ENCODE data around the gene ANTKMT.

The ANTKMT gene

DNA sequence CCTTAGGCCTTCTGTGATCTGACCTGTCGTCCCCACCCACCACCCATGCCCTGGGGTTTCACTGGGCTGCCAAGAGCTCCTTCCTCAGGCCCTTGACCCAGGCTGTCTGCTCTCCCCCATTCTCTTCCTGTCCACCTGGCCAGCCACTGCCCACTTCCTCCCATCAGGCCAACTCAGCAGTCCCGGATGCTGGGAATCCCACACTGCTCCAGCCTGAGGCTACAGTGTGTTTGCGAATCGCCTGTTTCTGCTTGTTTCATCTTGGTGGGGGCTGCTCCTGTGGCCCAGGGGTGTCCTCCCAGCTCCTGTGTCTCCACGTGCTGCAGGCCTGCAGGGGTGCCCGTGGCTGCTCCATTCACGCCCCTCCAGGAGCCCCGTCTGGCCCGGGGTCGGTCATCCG lies 6.9 kb upstream of the ANTKMT start:
- FAIRE-seq (no peak), DNase-seq (ENCODE audit: insufficient read length) (no peak)
- TF ChIP-seq TAF1 (IDR thresholded peaks at IDR 0.05; ENCODE audit: borderline replicate concordance, low read depth, low read length), result no peak
- TF ChIP-seq POLR2A (IDR thresholded peaks at IDR 0.05; ENCODE audit: low read depth, low read length), result no peak
- no peak for TF ChIP-seq POLR2AphosphoS5 (IDR thresholded peaks at IDR 0.05; ENCODE audit: low read depth, low read length)

GRCh38 chr16:714558-715476 lies 6.1 kb upstream of the ANTKMT start, which contains the start of gene METRN:
TSS of gene METRN (plus strand) at chr16:715118. CDS start at chr16:715290, 172 bp downstream.
- DNase-seq (ENCODE audit: insufficient read length) (peak; percentile 96), FAIRE-seq (peak; percentile 85)
- TF ChIP-seq POLR2A (IDR thresholded peaks at IDR 0.05; ENCODE audit: low read depth, low read length) (no peak), TAF1 (IDR thresholded peaks at IDR 0.05; ENCODE audit: borderline replicate concordance, low read depth, low read length) (no peak), POLR2AphosphoS5 (IDR thresholded peaks at IDR 0.05; ENCODE audit: low read depth, low read length) (no peak)

- DNase-seq (ENCODE audit: insufficient read length), result no peak
- FAIRE-seq, result no peak
- no peak for TF ChIP-seq TAF1 (IDR thresholded peaks at IDR 0.05; ENCODE audit: borderline replicate concordance, low read depth, low read length)
- TF ChIP-seq POLR2A (IDR thresholded peaks at IDR 0.05; ENCODE audit: low read depth, low read length), result no peak
Measured at GRCh38 chr16:715477-716199, 5.3 kb upstream of the ANTKMT start.

DNA sequence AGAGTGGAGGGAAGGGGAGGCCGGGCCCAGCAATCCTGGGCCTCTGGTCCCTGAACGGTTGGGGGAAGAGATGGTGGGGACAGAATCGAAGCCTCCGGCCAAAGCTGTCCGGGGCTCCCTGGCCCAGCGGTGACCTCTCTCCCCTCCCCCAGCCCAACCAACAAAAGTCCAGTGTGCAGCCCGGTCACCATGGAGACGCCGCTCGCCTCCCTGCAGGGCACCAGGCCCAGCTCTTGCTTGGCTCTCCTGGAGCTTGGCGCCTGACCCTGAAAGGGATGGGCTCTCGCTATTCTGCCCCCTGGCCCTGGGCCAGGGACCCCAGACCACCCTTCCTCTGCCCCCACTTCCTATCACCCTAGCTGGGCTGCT lies 4.8 kb upstream of the ANTKMT start:
- DNase-seq (ENCODE audit: insufficient read length) (no peak), FAIRE-seq (no peak)
- TF ChIP-seq POLR2A (IDR thresholded peaks at IDR 0.05; ENCODE audit: low read depth, low read length), result no peak
- TF ChIP-seq TAF1 (IDR thresholded peaks at IDR 0.05; ENCODE audit: borderline replicate concordance, low read depth, low read length), result no peak
- no peak for TF ChIP-seq POLR2AphosphoS5 (IDR thresholded peaks at IDR 0.05; ENCODE audit: low read depth, low read length)

GRCh38 chr16:716768-717325 lies 4.1 kb upstream of the ANTKMT start:
- no peak for FAIRE-seq
- no peak for TF ChIP-seq POLR2A (IDR thresholded peaks at IDR 0.05; ENCODE audit: low read depth, low read length)
- no peak for TF ChIP-seq TAF1 (IDR thresholded peaks at IDR 0.05; ENCODE audit: borderline replicate concordance, low read depth, low read length)
- no peak for TF ChIP-seq POLR2AphosphoS5 (IDR thresholded peaks at IDR 0.05; ENCODE audit: low read depth, low read length)
- DNase-seq (ENCODE audit: insufficient read length), result no peak

- TF ChIP-seq TAF1 (IDR thresholded peaks at IDR 0.05; ENCODE audit: borderline replicate concordance, low read depth, low read length), result no peak
- TF ChIP-seq POLR2A (IDR thresholded peaks at IDR 0.05; ENCODE audit: low read depth, low read length), result no peak
- TF ChIP-seq POLR2AphosphoS5 (IDR thresholded peaks at IDR 0.05; ENCODE audit: low read depth, low read length), result no peak
- DNase-seq (ENCODE audit: insufficient read length), result no peak
- no peak for FAIRE-seq
Measured at GRCh38 chr16:717450-718245, 3.3 kb upstream of the ANTKMT start.

DNA sequence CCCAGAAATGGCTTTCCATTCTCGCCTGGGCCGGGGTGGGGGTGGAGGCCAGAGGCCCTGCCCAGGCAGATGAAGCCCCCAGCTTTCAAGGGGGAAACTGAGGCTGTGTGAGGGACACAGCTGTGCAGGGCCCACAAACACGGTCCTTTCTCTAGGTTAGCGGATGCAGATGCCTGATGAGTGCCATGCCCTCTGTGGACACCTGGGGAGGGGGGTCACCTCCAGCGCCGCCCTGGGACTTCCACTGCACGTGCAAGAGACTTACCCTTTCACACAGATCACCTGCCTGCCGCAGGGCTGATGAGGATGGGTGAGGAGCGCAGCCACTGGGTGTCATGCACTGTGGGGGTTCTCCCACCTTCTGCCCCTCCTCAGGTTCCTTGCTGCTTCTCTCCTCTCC lies 2.6 kb upstream of the ANTKMT start:
- FAIRE-seq (no peak), DNase-seq (ENCODE audit: insufficient read length) (no peak)
- TF ChIP-seq TAF1 (IDR thresholded peaks at IDR 0.05; ENCODE audit: borderline replicate concordance, low read depth, low read length) (no peak), POLR2A (IDR thresholded peaks at IDR 0.05; ENCODE audit: low read depth, low read length) (no peak), POLR2AphosphoS5 (IDR thresholded peaks at IDR 0.05; ENCODE audit: low read depth, low read length) (no peak)

DNA sequence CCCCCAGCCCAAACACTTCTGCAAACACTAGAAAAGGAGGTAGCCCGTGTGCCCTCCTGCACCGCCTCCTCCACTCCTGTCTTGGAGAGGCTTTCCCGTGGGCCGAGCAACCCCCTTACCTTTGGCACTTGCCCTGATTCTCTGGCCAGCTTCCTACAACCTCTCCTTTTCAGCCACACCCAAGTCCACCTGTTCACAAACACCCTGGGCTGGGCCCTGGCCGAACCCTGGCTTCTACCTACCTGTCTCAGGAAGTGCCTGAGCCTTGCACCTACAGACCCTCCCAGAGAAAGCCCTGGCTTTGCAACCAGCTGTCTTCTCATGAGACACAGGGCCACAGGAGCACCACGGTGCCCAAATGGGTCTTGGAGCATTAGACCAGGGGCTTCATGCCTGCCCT lies 2.0 kb upstream of the ANTKMT start:
- DNase-seq (ENCODE audit: insufficient read length), result no peak
- no peak for TF ChIP-seq TAF1 (IDR thresholded peaks at IDR 0.05; ENCODE audit: borderline replicate concordance, low read depth, low read length)
- no peak for TF ChIP-seq POLR2A (IDR thresholded peaks at IDR 0.05; ENCODE audit: low read depth, low read length)
- no peak for TF ChIP-seq POLR2AphosphoS5 (IDR thresholded peaks at IDR 0.05; ENCODE audit: low read depth, low read length)

GRCh38 chr16:719815-720446 lies 1.0 kb upstream of the ANTKMT start:
- TF ChIP-seq POLR2A (IDR thresholded peaks at IDR 0.05; ENCODE audit: low read depth, low read length) (no peak), POLR2AphosphoS5 (IDR thresholded peaks at IDR 0.05; ENCODE audit: low read depth, low read length) (no peak), TAF1 (IDR thresholded peaks at IDR 0.05; ENCODE audit: borderline replicate concordance, low read depth, low read length) (no peak)
- FAIRE-seq, result peak; percentile 33
- no peak for DNase-seq (ENCODE audit: insufficient read length)

More for the DNA sequence above, 2.0 kb upstream of the ANTKMT start:
- FAIRE-seq, result no peak

- FAIRE-seq (peak; percentile 93), DNase-seq (ENCODE audit: insufficient read length) (peak; percentile 80)
- TF ChIP-seq POLR2AphosphoS5 (IDR thresholded peaks at IDR 0.05; ENCODE audit: low read depth, low read length) (no peak), POLR2A (IDR thresholded peaks at IDR 0.05; ENCODE audit: low read depth, low read length) (no peak), TAF1 (IDR thresholded peaks at IDR 0.05; ENCODE audit: borderline replicate concordance, low read depth, low read length) (no peak)
Measured at GRCh38 chr16:720447-720989, 428 bp upstream of the ANTKMT start.

All from GM12892 (cell line).